ENCODE data around the gene CHCHD6. TPM values are rescaled to one million over a fixed set of nuclear protein-coding genes. Genes with fewer than 3 reads are reported as not detected.
"Not testable (repeated sequence)": the region's sequence is repeated elsewhere in the genome, so short reads cannot be mapped to it uniquely, and the experiment has no call there.

Gene CHCHD6
- total and polyA plus RNA-seq, 2 of the 4 experiments (the other 2 are of a cell fraction) = 18.8 to 28.9 TPM

- H4K91ac ChIP-seq (ENCODE audit: insufficient read depth, low read depth, low read length) = no peak overlapping the region
- no peaks in the 10 kb centered on the region for H3K36me3 ChIP-seq (ENCODE audit: control insufficient read depth, insufficient read depth, low read length)
- no CpG with 5 or more reads among the region's 2 CpGs for WGBS, 2 experiments (ENCODE audit: extremely low coverage in 2 of 2, insufficient read length in 1 of 2)
- in situ Hi-C loops (cut with MboI; ENCODE audit: low sequenced_read_pairs) = no loop called here
- no TSS peak for BruUV-seq (replicated peaks)
- no peak overlapping the region for H2AFZ ChIP-seq (replicated peaks; ENCODE audit: low read length, poor library complexity)
- H2BK20ac ChIP-seq (ENCODE audit: low read depth, low read length) = no peak overlapping the region
- H3K27me3 ChIP-seq (ENCODE audit: control insufficient read depth, insufficient read depth, low read length) = no peaks in the 10 kb centered on the region
- no peak overlapping the region for H3K9ac ChIP-seq (ENCODE audit: low read depth, low read length)
- intact Hi-C loops (cut with micrococcal nuclease) = no loop called here
- H3K4me3 ChIP-seq (ENCODE audit: insufficient read depth, low read depth, low read length) = no peak overlapping the region
- H3K23ac ChIP-seq (ENCODE audit: low read depth, low read length) = peak overlapping the region; percentile 49; the same call in 1 of the 2 replicates
- H2BK15ac ChIP-seq (ENCODE audit: low read depth, low read length) = no peak overlapping the region
- H3K18ac ChIP-seq (ENCODE audit: low read depth, low read length) = no peak overlapping the region
- H2AK5ac ChIP-seq (ENCODE audit: low read depth, low read length) = no peak overlapping the region
- H2AK9ac ChIP-seq (replicated peaks; ENCODE audit: low read depth, low read length, poor library complexity) = no peak overlapping the region
- H3K4me1 ChIP-seq (ENCODE audit: control insufficient read depth, insufficient read depth, low read length) = no peaks in the 10 kb centered on the region; the same call in 1 of the 2 replicates
- no peak overlapping the region for H3K4me2 ChIP-seq (ENCODE audit: low read depth, low read length)
- H3K9me3 ChIP-seq (ENCODE audit: control insufficient read depth, insufficient read depth, low read length) = no peaks in the 10 kb centered on the region
- dilution Hi-C loops (cut with HindIII; ENCODE audit: low sequenced_read_pairs, unreplicated experiment) = no loop called here
- no peak for ATAC-seq (ENCODE audit: low read depth)
- H2BK120ac ChIP-seq (ENCODE audit: low read depth, low read length) = no peak overlapping the region; the same call in 1 of the 2 replicates
- no peak overlapping the region; the same call in 1 of the 2 replicates for H3K14ac ChIP-seq (replicated peaks; ENCODE audit: low read depth, low read length)
- no peak overlapping the region for H3K4ac ChIP-seq (ENCODE audit: low read depth, low read length)
- ChIA-PET POLR2A (ENCODE audit: unreplicated experiment) (no interaction called here), CTCF (interaction anchor here (1.0 kb wide), 1 partner anchor 184 kb away, joined by 8 read pairs; the partner anchor contains the start of gene PLXNA1)
- no peak overlapping the region for H4K8ac ChIP-seq (ENCODE audit: low read depth in 2 of 2, low read length in 2 of 2)
- no peaks in the 10 kb centered on the region for H3K9me1 ChIP-seq (ENCODE audit: insufficient read depth, low read length)
- TF ChIP-seq POLR2A (IDR thresholded peaks at IDR 0.05; ENCODE audit: low read depth, low read length) = no peak
- no peaks in the 10 kb centered on the region for H3K79me1 ChIP-seq (ENCODE audit: low read depth in 1 of 2, low read length in 2 of 2)
- no peak overlapping the region for H3K27ac ChIP-seq (ENCODE audit: insufficient read depth, low read length)
- H4K20me1 ChIP-seq (ENCODE audit: insufficient read depth, low read length) = no peaks in the 10 kb centered on the region
- DNase-seq = no peak
- H3K56ac ChIP-seq (ENCODE audit: extremely low read depth, insufficient read depth, low read length) = no peak overlapping the region
- H2BK5ac ChIP-seq (ENCODE audit: low read depth, low read length, poor library complexity, severe bottlenecking) = no peak overlapping the region
- H4K5ac ChIP-seq (ENCODE audit: low read depth, low read length) = no peak overlapping the region
Observed at GRCh38 chr3:126799099-126799498, 95.1 kb downstream of the CHCHD6 start.

GRCh38 chr3:126801312-126801711 lies 97.3 kb downstream of the CHCHD6 start:
- H3K9me3 ChIP-seq (ENCODE audit: control insufficient read depth, insufficient read depth, low read length); H3K23ac ChIP-seq (ENCODE audit: low read depth, low read length); H2BK15ac ChIP-seq (ENCODE audit: low read depth, low read length); POLR2A ChIA-PET (ENCODE audit: unreplicated experiment); H2BK5ac ChIP-seq (ENCODE audit: low read depth, low read length, poor library complexity, severe bottlenecking); H3K9ac ChIP-seq (ENCODE audit: low read depth, low read length); H4K8ac ChIP-seq (ENCODE audit: low read depth in 2 of 2, low read length in 2 of 2); BruUV-seq (replicated peaks); H3K56ac ChIP-seq (ENCODE audit: extremely low read depth, insufficient read depth, low read length); ATAC-seq (ENCODE audit: low read depth); H3K27ac ChIP-seq (ENCODE audit: insufficient read depth, low read length); H2BK20ac ChIP-seq (ENCODE audit: low read depth, low read length); H3K4me3 ChIP-seq (ENCODE audit: insufficient read depth, low read depth, low read length); H3K4me1 ChIP-seq (ENCODE audit: control insufficient read depth, insufficient read depth, low read length); H3K27me3 ChIP-seq (ENCODE audit: control insufficient read depth, insufficient read depth, low read length); H4K5ac ChIP-seq (ENCODE audit: low read depth, low read length); H3K18ac ChIP-seq (ENCODE audit: low read depth, low read length); in situ Hi-C loops (cut with MboI; ENCODE audit: low sequenced_read_pairs); dilution Hi-C loops (cut with HindIII; ENCODE audit: low sequenced_read_pairs, unreplicated experiment); H3K14ac ChIP-seq (replicated peaks; ENCODE audit: low read depth, low read length); H4K20me1 ChIP-seq (ENCODE audit: insufficient read depth, low read length); H4K91ac ChIP-seq (ENCODE audit: insufficient read depth, low read depth, low read length); H3K79me1 ChIP-seq (ENCODE audit: low read depth in 1 of 2, low read length in 2 of 2); H3K36me3 ChIP-seq (ENCODE audit: control insufficient read depth, insufficient read depth, low read length); H2BK120ac ChIP-seq (ENCODE audit: low read depth, low read length); H2AFZ ChIP-seq (replicated peaks; ENCODE audit: low read length, poor library complexity); H3K9me1 ChIP-seq (ENCODE audit: insufficient read depth, low read length); H3K4ac ChIP-seq (ENCODE audit: low read depth, low read length); CTCF ChIA-PET; DNase-seq; H2AK9ac ChIP-seq (replicated peaks; ENCODE audit: low read depth, low read length, poor library complexity); H3K4me2 ChIP-seq (ENCODE audit: low read depth, low read length); intact Hi-C loops (cut with micrococcal nuclease); H2AK5ac ChIP-seq (ENCODE audit: low read depth, low read length): not testable (repeated sequence)
- 96% methylated on average over 5 of the region's 11 CpGs; no CpG with 5 or more reads in 1 of the 2 experiments for WGBS, 2 experiments (ENCODE audit: extremely low coverage in 2 of 2, insufficient read length in 1 of 2)

Data from IMR-90 (cell line).